ENCODE results near the gene KIAA1671. TPM values are rescaled to one million over a fixed set of nuclear protein-coding genes. Genes with fewer than 3 reads are reported as not detected.

Gene KIAA1671
- total and polyA plus RNA-seq, 2 donors (not counting 1 experiment from before 2014, with no cell fraction given), result 0.01 to 0.02 TPM

DNA sequence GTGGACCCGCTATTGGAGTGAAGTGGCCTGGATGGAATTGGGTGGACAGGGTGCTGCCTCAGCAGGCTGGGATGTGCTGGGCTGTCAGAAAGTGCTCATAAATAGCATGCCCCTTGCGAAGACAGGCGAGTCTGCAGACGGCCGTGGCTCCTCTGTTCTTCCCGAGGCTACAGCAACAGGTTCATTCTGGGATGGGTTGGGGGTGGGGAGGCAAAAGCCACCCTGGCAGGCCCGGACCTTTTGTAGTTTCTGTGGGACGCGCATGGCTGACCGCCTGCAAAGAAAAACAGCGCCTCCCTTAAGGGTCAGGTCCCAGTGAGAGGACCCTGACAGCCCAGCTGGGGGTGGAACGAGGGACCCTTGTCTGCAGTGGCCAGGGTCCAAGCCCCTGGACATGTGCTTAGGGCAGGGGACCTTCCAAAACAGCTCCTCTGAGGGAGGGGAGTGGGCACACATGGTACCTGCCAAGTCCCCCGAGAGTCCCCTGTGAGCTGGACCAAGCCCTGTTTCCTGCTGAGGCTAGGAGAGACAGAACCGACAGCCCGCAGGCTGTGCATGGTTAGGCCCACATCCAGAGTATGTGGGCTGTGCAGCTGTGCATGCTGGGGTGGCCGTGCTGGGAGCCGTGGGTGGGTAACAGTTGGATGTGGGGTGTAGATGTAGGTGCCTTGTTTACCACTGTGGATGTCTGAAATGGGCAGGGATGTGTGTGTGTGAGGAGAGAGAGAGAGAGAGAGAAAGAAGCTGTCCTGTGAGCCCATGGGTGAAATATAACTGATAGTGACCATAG is 247.4 kb downstream of the KIAA1671 start, which contains the start of gene CRYBB3:
Gene CRYBB3 (plus strand): TSS at position 128 of the 790 bp plus-strand sequence. CDS start 1,539 bp downstream, outside the sequence.
- Histone ChIP-seq H4K20me1 (ENCODE audit: control insufficient read depth, insufficient read depth, low read length, poor library complexity, severe bottlenecking) (no peaks in the 10 kb centered on the region), H3K4me3 (ENCODE audit: control extremely low read depth in 1 of 5, extremely low read depth in 1 of 5, insufficient read depth in 1 of 5, low read depth in 2 of 5, low read length in 4 of 5) (no peak within 1 kb of the TSS), H3K4me2 (replicated peaks; ENCODE audit: low read depth, low read length, poor library complexity, severe bottlenecking) (no peak within 1 kb of the TSS), H3K27me3 (replicated peaks in 1 of 4; ENCODE audit: control extremely low read depth in 1 of 4, control insufficient read depth in 3 of 4, insufficient read depth in 4 of 4, low read length in 3 of 4) (no peaks in the 10 kb centered on the region), H3K36me3 (replicated peaks in 1 of 2; ENCODE audit: control extremely low read depth in 1 of 2, control insufficient read depth in 1 of 2, extremely low read depth in 1 of 2, insufficient read depth in 2 of 2, low read length in 1 of 2) (no peaks in the 10 kb centered on the region), H2AFZ (ENCODE audit: insufficient read depth, low read depth, low read length, poor library complexity, severe bottlenecking) (no peak within 1 kb of the TSS), H3K27ac (ENCODE audit: low read length in 2 of 2) (no peak within 1 kb of the TSS), H3K9ac (ENCODE audit: low read length) (no peak within 1 kb of the TSS), H3K79me2 (ENCODE audit: control insufficient read depth, insufficient read depth, low read length) (no peaks in the 10 kb centered on the region), H3K4me1 (ENCODE audit: control insufficient read depth in 2 of 2, insufficient read depth in 2 of 2, low read length in 2 of 2) (no peaks in the 10 kb centered on the region), H3K9me3 (ENCODE audit: control extremely low read depth in 1 of 3, control insufficient read depth in 2 of 3, insufficient read depth in 1 of 3, low read length in 2 of 3) (peaks cover 0 to 2% (median 0%) of the 10 kb centered on the region in 3 donors)
- POLR2A ChIA-PET, result no interaction called here
- CTCF ChIA-PET, result interaction anchor here (0.6 to 1.0 kb wide), 2 partner anchors 11 to 86 kb away, joined by 3 read pairs; no protein-coding TSS in a partner anchor
- intact Hi-C loops (cut with micrococcal nuclease), result no loop called here
- WGBS (ENCODE audit: insufficient coverage), result 80% methylated on average over 17 of the region's 17 CpGs
- no peak for ATAC-seq (ENCODE audit: low read depth)
- TF ChIP-seq, protein P1, sequence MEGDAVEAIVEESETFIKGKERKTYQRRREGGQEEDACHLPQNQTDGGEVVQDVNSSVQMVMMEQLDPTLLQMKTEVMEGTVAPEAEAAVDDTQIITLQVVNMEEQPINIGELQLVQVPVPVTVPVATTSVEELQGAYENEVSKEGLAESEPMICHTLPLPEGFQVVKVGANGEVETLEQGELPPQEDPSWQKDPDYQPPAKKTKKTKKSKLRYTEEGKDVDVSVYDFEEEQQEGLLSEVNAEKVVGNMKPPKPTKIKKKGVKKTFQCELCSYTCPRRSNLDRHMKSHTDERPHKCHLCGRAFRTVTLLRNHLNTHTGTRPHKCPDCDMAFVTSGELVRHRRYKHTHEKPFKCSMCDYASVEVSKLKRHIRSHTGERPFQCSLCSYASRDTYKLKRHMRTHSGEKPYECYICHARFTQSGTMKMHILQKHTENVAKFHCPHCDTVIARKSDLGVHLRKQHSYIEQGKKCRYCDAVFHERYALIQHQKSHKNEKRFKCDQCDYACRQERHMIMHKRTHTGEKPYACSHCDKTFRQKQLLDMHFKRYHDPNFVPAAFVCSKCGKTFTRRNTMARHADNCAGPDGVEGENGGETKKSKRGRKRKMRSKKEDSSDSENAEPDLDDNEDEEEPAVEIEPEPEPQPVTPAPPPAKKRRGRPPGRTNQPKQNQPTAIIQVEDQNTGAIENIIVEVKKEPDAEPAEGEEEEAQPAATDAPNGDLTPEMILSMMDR (IDR thresholded peaks at IDR 0.05), result no peak
- TF ChIP-seq EZH2 (IDR thresholded peaks at IDR 0.05; ENCODE audit: borderline replicate concordance, insufficient read depth, low read depth, low read length, poor library complexity, severe bottlenecking), result no peak
- H3K27ac Mint-ChIP-seq, result no peak within 1 kb of the TSS
- no peak for DNase-seq
- peaks cover 17% of the 10 kb centered on the region for H3K27me3 Mint-ChIP-seq
- H3K4me1 Mint-ChIP-seq, result no peaks in the 10 kb centered on the region
- H3K4me3 Mint-ChIP-seq, result no peak within 1 kb of the TSS
- no peaks in the 10 kb centered on the region for H3K9me3 Mint-ChIP-seq (ENCODE audit: insufficient read depth)

DNA sequence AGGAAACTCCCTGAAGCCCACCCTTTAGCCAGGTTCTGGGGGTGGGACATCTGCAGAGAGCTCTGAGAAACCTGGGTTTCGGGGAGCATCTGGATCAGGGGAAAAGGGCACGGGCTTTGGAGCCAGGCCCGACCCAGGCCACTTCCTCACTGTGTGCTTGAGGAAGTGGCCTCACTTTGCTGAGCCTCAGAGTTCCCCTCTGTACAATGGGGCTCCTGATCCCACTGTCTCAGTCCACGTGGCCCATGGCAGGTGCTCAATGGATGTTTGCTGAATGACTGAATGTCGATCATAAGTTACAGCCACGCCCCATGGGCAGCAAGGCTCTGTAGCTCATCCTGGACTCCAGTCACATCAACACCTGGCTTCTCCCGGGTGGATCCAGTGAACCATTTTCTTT is 248.5 kb downstream of the KIAA1671 start:
- Histone ChIP-seq H3K79me2 (ENCODE audit: control insufficient read depth, insufficient read depth, low read length) (no peaks in the 10 kb centered on the region), H3K4me3 (ENCODE audit: control extremely low read depth in 1 of 5, extremely low read depth in 1 of 5, insufficient read depth in 1 of 5, low read depth in 2 of 5, low read length in 4 of 5) (no peak overlapping the region), H3K4me2 (replicated peaks; ENCODE audit: low read depth, low read length, poor library complexity, severe bottlenecking) (no peak overlapping the region), H3K36me3 (replicated peaks in 1 of 2; ENCODE audit: control extremely low read depth in 1 of 2, control insufficient read depth in 1 of 2, extremely low read depth in 1 of 2, insufficient read depth in 2 of 2, low read length in 1 of 2) (no peaks in the 10 kb centered on the region), H3K4me1 (ENCODE audit: control insufficient read depth in 2 of 2, insufficient read depth in 2 of 2, low read length in 2 of 2) (no peaks in the 10 kb centered on the region), H3K9ac (ENCODE audit: low read length) (no peak overlapping the region), H2AFZ (ENCODE audit: insufficient read depth, low read depth, low read length, poor library complexity, severe bottlenecking) (no peak overlapping the region), H3K9me3 (ENCODE audit: control extremely low read depth in 1 of 3, control insufficient read depth in 2 of 3, insufficient read depth in 1 of 3, low read length in 2 of 3) (peaks cover 0 to 2% (median 0%) of the 10 kb centered on the region in 3 donors), H4K20me1 (ENCODE audit: control insufficient read depth, insufficient read depth, low read length, poor library complexity, severe bottlenecking) (no peaks in the 10 kb centered on the region), H3K27me3 (replicated peaks in 1 of 4; ENCODE audit: control extremely low read depth in 1 of 4, control insufficient read depth in 3 of 4, insufficient read depth in 4 of 4, low read length in 3 of 4) (no peaks in the 10 kb centered on the region), H3K27ac (ENCODE audit: low read length in 2 of 2) (no peak overlapping the region)
- Mint-ChIP-seq H3K27me3 (peaks cover 17% of the 10 kb centered on the region), H3K4me3 (no peak overlapping the region), H3K4me1 (no peaks in the 10 kb centered on the region), H3K27ac (no peak overlapping the region), H3K9me3 (ENCODE audit: insufficient read depth) (no peaks in the 10 kb centered on the region)
- ATAC-seq (ENCODE audit: low read depth) (no peak), DNase-seq (no peak)
- TF ChIP-seq, protein P1 (IDR thresholded peaks at IDR 0.05), result no peak
- no peak for TF ChIP-seq EZH2 (IDR thresholded peaks at IDR 0.05; ENCODE audit: borderline replicate concordance, insufficient read depth, low read depth, low read length, poor library complexity, severe bottlenecking)
- POLR2A ChIA-PET, result no interaction called here
- intact Hi-C loops (cut with micrococcal nuclease), result no loop called here
- 70% methylated on average over 7 of the region's 7 CpGs for WGBS (ENCODE audit: insufficient coverage)
- CTCF ChIA-PET, result interaction anchor here (0.7 to 3.4 kb wide), 4 partner anchors 12 to 1160 kb away, joined by 3 to 16 read pairs (median 4); no protein-coding TSS in a partner anchor
